GM19467 (cell line): ENCODE results near the gene FBXL4.

Experiments used
- ATAC-seq: cut with Tn5 transposase; IDR thresholded peaks from one replicate; pipeline ENCODE4 v1.9.1; 2021; ENCODE audit warnings: mild to moderate bottlenecking, moderate library complexity; ENCODE audit not compliant: unreplicated experiment

Gene FBXL4

DNA sequence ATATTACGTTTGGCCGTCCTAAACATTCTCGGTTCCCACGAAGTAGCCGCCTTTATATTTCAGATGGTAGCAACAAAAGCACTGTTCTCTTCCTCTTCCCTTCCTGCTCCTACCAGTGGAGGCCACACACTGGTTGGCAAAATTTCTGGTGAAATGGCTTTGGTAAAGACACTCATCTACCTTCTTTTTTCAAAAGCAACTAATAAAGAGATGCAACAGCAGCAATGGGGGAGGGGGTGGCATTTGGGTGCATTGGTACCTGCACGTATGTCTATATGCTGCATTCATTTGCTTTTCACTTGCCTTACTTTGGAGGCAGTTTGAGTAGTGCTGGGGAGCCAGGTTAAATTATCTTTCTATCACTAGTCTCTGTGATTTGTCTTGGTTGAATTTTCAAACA lies 107.4 kb downstream of the FBXL4 start:
- no peak for ATAC-seq

- no peak for ATAC-seq
These were observed 107.9 kb downstream of the FBXL4 start for GRCh38 chr6:98839781-98840361.

GRCh38 chr6:98838975-98839374 lies 108.8 kb downstream of the FBXL4 start:
- ATAC-seq, result no peak

GRCh38 chr6:98838032-98838431 lies 109.7 kb downstream of the FBXL4 start:
- no peak for ATAC-seq

GRCh38 chr6:98836962-98837944 lies 110.5 kb downstream of the FBXL4 start:
- ATAC-seq, result no peak

- no peak for ATAC-seq
These were observed 111.5 kb downstream of the FBXL4 start for GRCh38 chr6:98836025-98836961.

- ATAC-seq, result no peak
These were observed 112.4 kb downstream of the FBXL4 start for GRCh38 chr6:98835149-98836024.

DNA sequence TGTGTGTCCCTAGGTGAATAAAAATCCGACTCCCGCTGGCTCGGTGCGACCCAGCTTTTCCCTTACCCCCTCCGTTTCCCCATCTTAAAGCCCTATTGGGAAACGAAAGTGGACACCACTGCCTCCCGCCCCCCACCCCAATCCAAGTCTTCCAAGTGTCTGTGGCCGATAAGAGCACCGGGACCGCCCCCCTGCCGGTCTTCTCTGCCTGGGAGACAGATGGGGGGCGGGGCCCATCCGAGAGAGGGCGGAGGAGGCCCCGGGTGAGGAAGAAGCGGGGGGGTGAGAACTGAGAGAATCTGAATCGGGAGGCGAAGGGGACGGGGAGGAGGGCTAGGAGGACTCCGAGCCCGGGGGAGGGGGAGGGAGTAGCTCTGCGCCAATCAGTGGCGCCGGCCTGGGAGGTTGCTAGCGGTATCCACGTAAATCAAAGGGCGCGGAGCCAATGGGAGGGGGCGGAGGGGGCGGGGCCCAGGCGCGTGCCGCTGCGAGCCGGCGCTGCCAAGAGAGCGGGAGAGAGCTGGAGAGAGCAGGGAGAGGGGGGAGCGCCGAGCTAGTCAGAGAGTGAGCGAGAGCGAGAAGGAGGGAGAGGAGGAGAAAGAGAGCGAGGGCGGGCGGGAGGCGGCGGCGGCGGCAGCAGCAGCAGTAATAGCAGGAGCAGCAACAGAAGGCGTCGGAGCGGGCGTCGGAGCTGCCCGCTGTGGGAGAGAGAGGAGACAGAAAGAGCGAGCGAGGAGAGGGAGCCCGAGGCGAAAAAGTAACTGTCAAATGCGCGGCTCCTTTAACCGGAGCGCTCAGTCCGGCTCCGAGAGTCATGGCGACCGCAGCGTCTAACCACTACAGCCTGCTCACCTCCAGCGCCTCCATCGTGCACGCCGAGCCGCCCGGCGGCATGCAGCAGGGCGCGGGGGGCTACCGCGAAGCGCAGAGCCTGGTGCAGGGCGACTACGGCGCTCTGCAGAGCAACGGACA lies 113.4 kb downstream of the FBXL4 start, which contains the start of gene POU3F2:
Gene POU3F2 (plus strand): TSS at position 515 of the 972 bp plus-strand sequence. CDS start 300 bp downstream, at position 815.
- ATAC-seq, result peak; percentile 72

- ATAC-seq, result peak; percentile 28
These were observed 114.3 kb downstream of the FBXL4 start for GRCh38 chr6:98833307-98834059.

DNA sequence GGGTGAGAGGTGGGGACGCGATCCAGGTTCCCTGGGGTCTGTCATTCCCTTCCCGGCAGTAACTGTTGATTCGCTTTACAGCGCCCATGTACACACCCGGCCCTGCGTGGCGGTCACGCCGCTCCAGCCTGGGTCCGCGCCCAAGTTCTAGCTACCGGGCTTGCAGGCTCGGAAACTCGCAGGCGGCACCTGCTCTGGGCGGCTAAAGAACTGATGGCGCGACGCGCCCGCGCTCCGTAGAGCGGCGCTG lies 114.8 kb downstream of the FBXL4 start:
- ATAC-seq, result peak; percentile 27

- no peak for ATAC-seq
These were observed 115.3 kb downstream of the FBXL4 start for GRCh38 chr6:98832284-98833056.

GRCh38 chr6:98831959-98832283 lies 115.8 kb downstream of the FBXL4 start:
- ATAC-seq, result no peak

DNA sequence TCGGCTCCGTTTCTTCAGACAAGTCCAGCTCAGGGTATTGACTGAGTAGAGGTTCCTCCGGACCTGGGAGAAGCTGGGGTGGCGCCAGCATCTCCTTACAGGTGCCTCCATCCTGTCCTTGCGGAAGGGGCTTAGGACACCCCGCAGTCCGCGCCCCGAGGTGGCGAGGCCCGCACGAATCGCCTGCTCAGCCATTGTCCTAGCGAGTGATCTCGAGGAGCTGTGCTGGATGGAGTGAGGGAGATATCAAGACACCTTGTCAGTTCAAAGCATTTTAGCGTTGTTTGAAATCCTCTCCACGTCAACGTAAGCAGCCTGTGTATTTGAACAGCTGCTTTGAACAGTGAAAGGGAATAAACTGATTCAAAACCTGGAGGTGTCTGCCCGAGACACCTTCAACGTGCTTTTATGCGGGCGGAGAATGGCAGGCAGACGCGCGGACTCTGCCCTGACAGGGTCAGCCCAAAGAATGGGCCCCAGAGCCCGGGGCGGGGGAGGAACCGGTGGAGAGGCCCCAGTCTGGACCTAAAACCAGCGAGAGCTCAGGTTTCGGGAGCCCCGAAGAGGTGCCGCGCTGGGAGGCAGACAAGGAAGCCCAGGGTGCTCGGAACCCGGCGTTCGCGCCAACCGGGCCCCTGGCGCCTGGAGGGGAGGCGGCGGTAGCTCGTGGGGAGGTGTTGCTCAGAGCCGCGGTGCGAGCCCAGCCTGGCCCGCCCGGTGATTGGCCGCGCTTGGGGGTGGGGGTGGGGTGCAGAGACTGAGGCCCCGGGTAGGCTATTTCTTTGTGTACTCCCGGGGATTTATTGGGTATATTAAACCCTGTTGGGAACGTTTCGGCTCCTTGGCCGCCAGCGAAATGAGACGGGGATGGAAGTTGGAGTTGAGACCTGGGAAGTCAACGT lies 116.4 kb downstream of the FBXL4 start:
- ATAC-seq, result no peak

DNA sequence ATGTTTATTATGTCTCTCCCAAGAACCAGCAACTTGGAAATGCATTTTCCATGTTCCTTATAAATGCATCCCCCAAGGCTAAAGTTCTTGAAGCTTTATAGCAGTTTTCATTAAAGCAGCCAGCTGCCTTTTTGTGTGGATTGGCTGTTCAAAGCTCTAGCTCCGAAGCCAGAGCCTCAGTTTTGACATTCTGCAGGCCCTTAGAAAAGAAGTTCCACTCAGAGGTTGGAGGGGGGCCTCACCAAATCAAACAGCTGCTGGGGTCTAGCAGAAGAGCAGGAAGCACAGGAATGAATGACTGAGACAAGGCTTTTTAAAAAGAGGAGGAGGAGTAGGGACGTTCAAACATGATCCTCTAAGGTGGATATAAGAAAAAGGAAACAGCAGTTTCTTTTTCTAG lies 117.6 kb downstream of the FBXL4 start:
- no peak for ATAC-seq

DNA sequence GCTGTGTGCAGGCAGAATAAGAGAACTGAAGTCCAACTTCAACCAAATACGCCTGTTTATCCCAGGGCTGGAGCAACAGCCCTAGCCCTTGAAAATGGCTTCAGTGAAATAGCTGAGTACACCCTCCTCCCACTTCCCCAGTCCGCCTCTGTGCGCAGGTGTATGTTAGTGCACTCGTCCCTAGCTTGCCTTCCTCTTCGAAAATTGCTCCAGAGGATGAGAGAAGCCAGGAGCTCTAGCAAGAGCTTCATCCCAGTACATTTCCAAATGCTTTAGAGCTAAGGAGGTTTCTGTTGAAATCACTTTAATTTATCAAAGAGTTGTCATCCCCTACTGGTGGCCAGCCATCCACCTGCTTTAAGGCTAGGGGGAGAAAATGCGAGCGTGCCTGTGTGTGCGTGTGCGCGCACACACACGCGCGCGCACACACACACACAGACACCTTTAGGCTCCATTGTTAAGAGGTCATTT lies 118.8 kb downstream of the FBXL4 start:
- ATAC-seq, result no peak

GRCh38 chr6:98828211-98828788 lies 119.4 kb downstream of the FBXL4 start:
- no peak for ATAC-seq
